Suprapubic skin (tissue), 4 donors: Measurements from ENCODE around the gene SMAD1.

ENCODE experiments used
- CTCF ChIP-seq, 2 donors: fragments of 200-600 bp in 1 of 2; fragments of 450-650 bp in 1 of 2; sonication (generic) in 1 of 2; IDR thresholded peaks; one replicate each; pipeline ENCODE4 v1.5.1; 2016 to 2019; ENCODE audit warnings: antibody characterized with exemption in 2 of 2, mild to moderate bottlenecking in 1 of 2, moderate library complexity in 1 of 2
- EP300 ChIP-seq: sonication (generic); formaldehyde crosslinking; IDR thresholded peaks from one replicate; pipeline ENCODE4 v1.6.1; 2017; ENCODE audit warnings: antibody characterized with exemption
- POLR2A ChIP-seq, 2 donors: fragments of 450-650 bp; IDR thresholded peaks; one replicate each; pipeline ENCODE4 v1.6.1; 2017; ENCODE audit warnings: antibody characterized with exemption in 2 of 2, mild to moderate bottlenecking in 2 of 2, moderate library complexity in 2 of 2
- POLR2AphosphoS5 ChIP-seq, 3 donors: sonication (generic); formaldehyde crosslinking; IDR thresholded peaks; one replicate each; pipeline ENCODE4 v1.6.1; 2017; ENCODE audit warnings: antibody characterized with exemption in 3 of 3

- TF ChIP-seq CTCF (IDR thresholded peaks at IDR 0.05) (no peak), EP300 (no peak), POLR2A (IDR thresholded peaks at IDR 0.05) (no peak), POLR2AphosphoS5 (IDR thresholded peaks at IDR 0.05) (no peak)
Observed at GRCh38 chr4:145488310-145488709, 6.7 kb downstream of the SMAD1 start.
